NCI-H345 treated with DMSO at 0.1 percent for 48 hours (cell line): Measurements from ENCODE around the gene TP63.
A peak's percentile ranks its signal among the peaks of the same experiment; 100 is the strongest.

Experiments
- DNase-seq: peaks from one replicate; lab custom pipeline; 2025; ENCODE audit not compliant: unreplicated experiment; lab: John Stamatoyannopoulos, UW

TP63 gene

DNA sequence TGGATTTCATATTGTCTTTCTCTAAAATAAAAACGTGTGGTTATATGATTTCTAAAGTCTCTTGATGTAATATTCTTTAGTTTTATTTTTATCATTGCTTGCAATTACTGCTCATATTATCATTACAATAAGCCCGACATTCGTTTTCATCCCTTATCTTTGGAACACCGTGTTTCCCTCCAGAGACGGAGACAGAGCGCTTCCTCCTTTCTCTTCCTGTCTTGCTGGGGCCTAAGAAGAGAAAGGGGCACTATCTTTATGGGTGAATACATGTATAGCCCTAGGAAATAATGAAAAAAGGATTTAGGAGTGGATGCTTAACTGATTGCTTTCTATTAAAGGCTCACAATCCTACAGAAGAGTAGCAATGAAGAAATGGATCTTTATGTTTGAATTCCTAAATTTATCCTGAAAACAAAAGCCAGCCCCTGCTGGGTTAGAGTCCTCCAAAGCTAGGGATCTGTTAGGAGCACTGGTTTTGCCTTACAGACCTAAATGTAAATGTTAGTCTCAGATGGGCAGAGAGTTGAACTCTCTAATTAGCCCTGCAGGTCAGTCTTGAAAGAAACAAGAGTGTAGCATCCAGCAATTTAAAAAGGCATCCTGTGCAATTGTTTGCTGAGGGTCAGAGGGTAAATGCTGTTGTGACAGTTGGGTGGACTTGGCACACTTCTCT is 145.1 kb downstream of the TP63 start:
- no peak for DNase-seq

DNA sequence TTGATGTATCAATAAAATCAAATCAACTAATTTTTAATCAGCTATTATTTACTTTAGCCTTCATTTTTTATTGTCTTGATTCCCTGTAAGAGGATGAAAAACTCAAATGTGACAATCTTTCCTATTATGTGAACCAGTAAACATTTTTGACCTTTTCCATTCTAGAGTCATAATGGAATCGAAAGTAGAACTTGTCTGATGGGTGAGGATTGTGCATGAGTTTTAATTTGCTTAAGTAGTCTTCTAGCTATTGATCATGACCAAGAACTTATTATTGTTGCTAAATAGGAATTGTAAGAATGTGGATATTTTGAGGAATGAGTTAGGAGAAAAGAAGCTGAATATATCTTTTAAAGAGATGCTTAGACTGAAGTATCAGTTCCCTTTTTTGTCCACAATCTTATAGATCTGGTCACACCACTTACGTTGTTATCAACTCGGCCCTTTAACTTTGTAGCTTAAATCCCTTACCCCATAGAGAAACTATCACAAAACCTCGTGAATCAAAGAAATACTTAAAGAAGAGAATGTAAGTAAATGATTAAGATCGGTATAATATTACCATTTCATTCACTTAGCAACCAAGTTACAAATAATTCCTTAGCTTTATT is 147.3 kb downstream of the TP63 start:
- no peak for DNase-seq

DNA sequence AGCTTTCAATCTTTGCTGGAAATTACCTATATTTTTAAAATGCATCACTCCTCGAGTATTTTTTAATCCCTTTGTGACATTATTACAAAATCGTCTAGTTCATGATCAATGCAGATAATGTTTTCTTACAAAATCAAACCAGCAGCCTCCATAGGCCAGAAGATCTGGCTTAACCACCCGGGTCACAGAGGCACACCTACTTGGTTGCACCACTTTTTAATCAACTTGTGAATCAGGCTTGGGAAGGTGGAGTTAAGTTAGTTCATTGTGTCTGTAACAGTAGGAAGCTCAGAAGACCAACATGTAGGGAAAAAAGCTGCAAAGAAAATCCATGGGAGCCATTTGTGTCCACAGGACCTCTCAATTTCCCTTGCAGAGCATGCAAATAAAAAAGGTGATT is 148.0 kb downstream of the TP63 start:
- no peak for DNase-seq

DNA sequence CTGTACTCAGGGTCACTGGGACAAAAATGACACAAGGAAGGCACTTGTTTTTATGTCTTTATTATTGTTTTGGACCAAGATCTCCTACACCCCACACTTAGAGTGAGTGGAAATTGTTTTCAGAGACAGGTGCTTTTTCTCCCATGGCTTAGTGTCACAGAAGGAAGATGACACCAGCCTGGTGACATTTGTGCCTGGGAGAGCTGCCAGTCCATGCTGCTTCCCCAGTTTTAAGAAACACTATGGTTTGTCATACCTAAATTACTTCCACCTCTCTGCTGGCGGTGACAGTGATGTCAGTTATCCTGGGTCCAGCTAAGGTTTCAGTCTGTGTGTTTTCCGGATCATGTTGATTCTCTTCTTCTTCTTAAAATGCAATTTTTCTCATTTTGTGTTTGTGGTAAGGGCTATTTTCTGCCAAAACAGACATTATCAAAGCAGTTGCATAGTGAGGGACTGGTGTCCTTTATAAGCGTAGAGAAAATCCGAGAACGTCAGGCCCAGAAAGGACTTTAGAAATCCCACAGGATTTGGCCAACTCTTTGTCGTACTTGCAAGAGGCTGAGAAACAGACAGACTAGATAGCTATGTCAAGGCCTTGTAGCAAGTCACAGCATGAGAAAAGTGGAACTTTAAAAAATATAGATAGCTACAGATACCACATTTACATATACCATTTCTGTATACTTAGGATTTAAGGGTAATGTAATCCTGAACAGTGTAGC is 149.5 kb downstream of the TP63 start:
- no peak for DNase-seq

DNA sequence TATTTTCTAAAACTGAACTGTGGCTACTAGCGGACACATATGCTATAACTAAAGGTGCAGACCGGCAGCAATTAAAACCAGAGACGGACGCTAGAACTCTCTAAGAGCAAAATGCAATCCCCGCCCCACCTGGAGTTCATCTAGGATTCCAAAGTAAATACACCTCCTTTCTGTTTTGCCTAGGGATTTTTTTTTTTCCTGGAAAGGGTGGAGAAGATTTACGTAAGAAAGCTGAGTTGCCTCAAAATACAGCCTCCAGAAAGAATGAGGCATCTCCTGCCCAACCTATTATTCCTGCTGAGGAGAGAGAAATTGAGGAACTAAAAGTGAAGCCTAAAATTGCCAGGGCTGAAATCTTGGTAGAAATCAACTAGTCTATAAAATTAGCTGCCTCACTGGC is 150.2 kb downstream of the TP63 start:
- no peak for DNase-seq

DNA sequence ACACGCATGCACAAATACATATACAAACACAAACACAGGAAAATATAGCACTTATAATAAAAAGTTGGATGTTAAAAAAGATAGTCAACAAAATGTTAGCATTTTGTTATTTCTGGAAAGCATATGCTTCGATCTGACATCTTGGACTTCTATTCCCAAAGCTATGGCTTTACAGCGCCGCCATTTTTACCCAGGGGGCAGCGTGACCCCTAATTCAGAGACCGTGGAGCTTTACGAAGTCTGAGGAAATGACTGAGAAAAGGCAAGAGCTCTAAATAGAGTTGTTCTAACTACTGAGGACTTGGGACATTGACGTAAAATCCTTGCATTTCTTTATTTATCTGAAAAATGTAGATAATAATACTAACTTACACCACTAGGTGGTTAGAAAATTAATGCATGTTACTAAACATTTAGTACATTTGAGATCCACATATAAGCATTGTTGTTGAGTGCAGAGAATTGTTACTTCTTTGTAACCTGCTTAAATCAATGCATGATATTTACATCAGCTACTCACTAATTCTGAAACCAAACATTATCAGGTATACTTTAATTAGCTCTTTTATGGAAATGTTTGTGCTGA is 155.4 kb downstream of the TP63 start:
- DNase-seq: no peak

DNA sequence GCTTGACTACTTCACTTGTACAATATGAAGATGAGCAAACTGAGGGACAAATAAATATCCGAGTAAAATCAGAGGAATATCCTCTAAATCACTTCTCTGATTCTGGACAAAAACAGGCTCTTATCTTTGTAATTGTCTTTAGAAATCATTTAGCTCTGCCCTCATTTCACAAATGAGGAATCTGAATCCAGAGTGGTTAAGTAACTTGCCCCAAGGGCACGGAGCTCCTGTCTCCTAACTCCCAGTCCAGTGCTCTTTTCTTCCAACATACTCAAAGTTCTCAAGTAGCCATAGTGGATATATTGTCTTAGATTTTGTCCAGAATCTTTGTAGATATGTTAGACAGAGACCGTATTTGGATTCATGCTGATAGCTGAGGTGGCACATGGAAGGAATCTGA is 156.0 kb downstream of the TP63 start:
- DNase-seq: no peak

DNA sequence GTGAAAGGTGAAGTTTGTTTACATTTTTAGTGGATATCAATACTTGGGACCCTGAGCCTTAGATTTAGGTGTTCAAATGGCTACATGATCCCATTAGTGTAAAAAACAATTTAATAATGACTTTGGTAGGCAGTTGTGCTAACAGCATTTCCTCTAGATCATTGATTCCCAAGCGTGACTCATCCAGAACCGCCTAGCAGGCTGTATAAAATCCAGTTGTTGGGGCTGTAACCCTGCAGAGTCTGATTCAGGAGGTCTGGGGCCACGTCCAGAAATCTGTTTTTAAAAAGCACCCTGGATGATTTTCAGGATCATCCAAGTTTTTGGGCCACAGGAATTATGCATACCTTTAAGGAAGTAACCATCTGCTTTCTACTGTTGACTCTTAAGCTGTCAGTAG is 156.4 kb downstream of the TP63 start:
- no peak for DNase-seq

DNA sequence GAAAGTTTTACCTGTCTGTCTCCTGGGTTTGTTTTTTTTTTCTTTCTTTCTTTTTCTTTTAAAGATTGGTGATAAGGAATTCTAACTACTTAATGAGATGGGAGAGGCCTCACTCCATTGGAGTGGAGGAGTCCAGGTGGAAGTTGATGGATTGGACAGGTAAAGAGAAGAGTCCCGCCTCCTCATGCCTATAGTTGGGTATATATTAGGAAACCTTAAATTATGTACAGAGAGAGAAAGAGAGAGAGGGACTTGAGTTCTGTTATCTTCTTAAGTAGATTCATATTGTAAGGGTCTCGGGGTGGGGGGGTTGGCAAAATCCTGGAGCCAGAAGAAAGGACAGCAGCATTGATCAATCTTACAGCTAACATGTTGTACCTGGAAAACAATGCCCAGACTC is 158.2 kb downstream of the TP63 start:
- no peak for DNase-seq

DNA sequence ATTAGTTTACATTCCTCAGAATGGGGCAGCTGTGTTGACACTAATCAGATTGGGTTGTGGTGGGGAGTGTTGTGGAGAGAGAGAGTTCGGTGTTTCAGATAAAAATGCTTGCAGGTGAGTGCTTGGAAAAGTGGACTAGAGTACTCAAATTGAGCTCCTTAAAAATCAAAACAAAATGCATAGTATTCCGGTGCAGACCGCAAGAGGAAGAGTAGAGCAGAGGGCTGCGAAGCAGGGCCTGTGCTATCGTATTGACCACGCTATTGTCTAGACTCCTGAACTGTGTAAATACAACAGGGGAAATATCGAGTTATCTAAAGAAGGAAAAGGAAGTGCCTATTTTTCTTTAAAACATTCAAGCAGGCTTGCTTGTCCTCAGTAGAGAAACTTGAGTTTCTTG is 159.5 kb downstream of the TP63 start:
- DNase-seq: no peak

DNA sequence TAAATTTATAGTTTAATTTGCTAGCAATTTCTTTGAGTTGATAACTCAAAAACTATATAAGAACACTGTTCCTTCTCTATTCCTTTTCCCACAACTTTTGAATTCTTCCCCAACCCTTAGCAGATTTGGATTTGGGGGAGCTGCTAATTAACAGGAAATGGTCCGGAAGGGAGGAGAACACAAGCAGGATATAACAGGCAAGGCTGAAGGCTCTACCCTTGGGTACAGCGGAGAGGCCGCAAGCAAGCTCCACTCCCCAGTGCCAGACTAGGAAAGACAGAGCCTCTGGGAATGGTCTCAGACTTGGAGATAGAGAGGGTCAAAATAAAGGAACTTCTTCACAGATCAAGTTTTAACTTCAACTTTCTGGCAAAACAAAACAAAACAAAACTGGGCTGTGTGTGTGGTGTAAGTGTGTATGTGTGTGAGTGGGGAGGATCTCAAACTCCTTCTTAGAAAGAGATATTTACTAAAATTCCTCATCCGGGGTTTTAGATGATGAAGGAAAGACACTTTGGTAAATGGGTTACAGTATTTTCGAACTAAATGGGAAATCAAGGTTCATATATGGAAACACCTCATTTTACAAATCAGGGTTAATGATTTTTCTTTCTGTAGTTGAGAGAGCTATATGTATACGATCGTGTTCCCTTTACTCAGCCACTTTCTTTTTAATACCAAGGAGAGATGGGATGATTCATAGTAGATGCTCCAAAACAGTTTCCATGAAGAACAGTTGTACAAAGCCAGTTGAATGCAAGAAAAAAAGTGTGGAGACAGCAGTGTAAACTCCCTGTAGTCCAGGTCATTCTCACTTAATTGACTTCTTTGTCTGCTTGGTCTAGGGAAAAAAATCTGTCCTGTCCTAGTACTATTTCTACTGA is 161.1 kb downstream of the TP63 start:
- DNase-seq: no peak

DNA sequence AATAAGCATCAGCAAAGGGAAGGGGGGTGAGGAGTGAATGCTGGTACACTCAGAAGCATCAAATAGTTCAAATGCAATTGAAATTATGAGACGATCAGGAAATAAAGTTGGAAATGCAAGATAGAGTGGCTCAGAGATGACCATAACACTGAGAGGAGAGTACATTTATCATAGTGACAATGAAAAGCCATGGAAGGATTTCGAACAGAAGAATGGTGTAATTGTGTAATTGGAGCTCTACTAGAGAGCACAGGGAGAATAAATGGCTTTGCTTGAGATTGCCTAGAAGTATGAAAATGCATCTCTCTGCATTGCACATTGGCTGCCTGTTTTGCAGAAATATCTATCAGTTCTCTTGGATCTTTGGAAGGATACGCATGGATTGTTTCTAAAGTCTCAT is 163.3 kb downstream of the TP63 start:
- no peak for DNase-seq

DNA sequence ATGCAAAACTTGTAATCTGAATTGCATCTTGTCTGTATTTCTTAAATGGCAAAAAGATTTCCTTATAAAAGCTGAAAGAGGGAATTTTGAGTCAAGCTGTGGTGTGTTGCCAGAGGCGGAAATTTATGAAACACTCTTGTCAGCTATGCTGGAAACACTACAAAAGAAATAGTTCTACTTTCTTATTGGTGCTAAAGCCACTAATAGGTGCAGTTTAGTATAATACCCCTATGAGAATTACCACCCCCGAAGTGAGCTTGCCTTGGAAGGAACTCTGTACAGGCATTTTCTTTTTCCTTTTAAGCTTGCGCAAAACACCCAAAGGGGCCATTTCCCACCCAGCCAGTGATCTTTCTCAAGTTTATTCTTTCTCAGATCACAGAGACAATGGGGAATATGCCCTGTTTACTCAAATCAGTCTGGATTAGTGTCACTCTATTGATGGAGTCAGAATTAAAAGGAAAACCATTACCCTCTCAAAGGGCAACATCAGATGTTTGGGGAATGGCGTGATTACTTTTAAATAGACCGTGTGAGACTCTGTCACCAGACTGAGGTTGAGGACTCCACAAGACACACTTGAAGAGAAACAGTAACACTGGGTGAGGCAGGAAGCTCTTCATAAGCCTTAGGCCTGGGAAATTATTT is 166.0 kb downstream of the TP63 start:
- no peak for DNase-seq

DNA sequence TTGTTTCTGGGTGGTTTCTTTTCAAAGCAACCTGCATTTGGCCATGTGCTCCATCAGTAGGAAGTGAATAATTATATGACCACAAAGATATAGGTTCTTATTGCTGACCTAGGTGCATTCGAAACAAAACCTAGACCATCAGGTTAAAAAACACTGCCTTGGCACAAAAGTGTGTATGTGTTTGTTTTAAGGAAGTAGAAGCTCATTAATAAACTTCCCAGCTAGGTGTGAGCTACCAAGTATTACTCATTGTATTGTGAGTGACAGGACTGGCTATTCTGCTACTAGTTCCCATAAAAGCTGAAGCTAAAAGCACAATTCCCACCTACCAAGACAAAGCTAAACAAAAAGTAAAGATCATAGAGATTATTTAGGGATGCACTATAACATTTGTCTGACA is 168.2 kb downstream of the TP63 start:
- no peak for DNase-seq

DNA sequence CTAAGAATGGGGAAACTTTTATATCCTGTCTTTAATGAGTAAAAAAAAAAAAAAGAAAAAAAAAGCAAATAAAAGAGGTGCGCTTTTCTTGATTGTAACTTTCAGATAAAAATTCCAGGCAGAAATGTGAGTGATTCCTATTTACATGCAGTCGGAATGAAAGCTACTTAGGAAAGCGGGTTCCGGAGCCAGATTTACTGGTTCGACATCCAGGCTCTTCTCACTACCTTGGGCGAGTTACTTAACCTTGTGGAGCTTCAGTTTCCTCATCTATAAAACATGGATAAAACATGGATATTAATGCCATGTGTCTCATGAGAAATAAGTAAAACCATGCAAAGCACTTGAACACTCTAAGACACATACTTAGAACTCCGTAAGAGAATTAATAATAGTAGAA is 169.2 kb downstream of the TP63 start:
- no peak for DNase-seq

DNA sequence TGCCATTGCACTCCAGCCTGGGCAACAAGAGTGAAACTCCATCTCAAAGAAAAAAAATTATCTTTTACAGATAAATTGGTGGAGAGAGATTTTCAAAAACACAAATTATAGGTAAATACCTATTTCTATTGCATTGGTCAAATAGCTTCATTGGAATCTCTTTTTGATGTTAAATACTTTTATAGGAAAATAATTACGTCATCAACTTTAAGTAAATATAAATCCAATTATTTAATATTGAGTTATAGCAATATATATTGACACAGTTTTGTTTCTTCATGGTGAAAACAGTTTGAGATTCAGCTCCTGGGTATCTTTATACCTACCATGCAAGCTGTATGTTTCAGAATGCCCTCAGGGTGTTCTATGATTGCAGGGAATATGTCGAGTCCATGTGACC is 172.1 kb downstream of the TP63 start:
- DNase-seq: no peak

DNA sequence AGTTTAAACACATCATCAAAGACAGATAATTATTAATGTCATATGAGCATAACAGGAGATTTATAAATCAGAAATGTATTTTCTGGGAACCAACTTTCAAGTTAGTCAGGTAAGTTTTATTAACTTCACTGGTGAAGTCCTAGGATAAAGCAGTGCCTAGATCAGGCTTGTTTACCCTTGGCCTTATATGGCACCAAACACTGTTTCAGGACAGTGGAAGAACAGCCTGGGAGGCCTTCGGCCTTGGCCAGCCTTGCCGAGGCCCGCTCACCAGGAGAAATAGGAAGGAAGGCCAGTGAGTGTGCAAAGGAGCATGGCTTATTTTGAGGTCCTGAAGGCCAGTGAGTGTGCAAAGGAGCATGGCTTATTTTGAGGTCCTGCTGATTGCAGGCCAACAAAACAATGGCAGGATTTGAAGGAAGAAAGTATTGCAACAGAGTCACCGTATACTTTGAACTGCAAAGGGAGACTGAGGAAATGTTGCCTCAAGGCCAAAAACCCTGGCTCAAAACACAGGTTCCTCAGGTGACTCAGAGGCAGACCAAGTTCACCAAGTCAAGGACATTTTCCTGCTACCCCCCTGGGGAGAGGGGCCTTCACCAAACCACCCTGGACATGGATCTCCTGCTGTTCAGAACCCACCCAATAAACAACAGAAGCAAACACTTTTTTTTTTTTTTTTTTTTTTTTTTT is 174.3 kb downstream of the TP63 start:
- no peak for DNase-seq

DNA sequence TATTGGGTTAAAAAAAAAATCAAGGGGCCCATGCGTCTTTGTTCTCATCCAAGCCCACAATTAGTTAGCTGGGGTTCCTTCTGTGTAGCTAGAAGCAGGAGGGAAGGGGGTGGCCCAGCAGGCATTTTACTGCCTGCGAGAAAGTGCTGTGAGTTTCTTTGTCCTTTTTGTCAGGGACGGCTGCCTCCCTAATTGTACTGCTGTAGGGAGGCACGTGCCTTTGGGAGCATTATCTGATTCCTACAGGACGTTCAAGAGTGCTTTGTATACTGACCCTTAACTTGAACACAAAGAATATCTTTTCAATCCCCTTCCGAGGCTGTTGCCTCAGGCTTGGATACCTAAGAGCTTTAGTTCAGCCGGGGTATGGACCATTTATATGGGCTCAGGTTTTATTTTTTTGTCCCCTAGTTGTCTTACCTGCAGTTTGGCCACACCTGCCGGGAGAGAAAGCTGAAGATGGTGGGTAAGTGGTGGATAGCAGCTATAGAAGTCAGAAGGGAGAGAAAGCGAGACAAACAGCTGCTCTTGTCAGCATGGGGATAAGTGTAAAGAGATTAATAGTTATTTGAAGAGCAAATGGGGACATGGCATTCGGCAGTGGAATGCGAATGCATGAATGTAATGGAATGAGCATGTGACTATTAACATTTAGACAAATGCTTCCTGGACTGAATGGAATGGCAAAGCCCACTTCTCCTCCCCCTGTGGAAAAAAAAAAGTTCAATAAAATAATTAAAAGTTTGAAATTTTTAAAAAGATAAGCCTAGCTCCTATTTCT is 175.2 kb downstream of the TP63 start:
- DNase-seq: peak; percentile 66

DNA sequence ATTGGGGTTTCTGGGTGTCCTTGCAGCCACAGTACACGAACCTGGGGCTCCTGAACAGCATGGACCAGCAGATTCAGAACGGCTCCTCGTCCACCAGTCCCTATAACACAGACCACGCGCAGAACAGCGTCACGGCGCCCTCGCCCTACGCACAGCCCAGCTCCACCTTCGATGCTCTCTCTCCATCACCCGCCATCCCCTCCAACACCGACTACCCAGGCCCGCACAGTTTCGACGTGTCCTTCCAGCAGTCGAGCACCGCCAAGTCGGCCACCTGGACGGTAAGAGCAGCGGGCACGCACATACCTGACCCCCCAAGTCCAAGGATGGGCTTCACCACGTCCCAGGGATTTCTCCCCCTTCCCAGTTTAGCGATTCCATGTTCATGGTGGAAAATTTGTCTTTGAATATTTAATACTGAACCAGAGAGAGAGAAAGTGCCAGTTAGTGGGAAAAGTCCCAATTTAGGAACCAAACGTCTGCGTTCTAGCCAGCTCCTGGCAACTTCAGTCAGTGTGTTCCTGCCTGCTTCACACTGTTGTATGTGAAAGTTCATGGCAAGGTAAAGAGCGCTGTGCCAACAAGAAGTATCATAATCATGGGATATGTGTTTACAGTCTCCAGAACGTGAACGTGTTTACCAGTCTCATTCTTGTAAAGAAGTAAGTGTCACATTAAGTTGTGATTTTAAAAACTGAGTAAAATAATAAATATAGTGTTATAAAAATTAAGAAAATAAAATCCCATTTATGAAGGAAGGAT is 177.2 kb downstream of the TP63 start:
- no peak for DNase-seq
